ENCODE measurements around the gene OSTN.

OSTN gene

DNA sequence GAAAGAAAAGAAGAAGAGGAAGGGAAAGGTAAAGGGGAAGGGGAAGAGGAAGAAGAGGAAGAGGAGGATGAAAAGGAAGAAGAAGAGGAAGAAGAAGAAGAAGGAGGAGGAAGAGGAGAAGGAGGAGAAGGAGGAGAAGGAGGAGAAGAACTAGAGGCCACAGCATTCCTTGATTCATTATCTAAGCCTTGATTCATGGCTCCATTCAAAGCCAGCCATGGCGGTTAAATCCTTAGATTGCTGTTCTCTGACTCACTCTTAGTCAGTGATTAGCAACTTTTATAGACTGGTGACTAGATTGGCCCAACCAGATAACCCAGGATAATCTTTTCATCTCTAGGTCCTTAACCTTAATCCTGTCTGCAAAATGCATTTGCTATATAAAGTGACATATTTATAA, 47.6 kb downstream of the OSTN start:
- Histone ChIP-seq H3K4me2 (ENCODE audit: insufficient read depth, low read length) (no peak overlapping the region), H3K9ac (ENCODE audit: low read depth, low read length) (no peak overlapping the region), H3K79me2 (ENCODE audit: insufficient read depth, low read length) (no peaks in the 10 kb centered on the region), H3K4me1 (ENCODE audit: insufficient read depth, low read length) (no peaks in the 10 kb centered on the region), H3K36me3 (ENCODE audit: insufficient read depth, low read length) (no peaks in the 10 kb centered on the region), H3K4me3 (ENCODE audit: low read depth in 1 of 2, low read length in 2 of 2) (no peak overlapping the region), H3K9me3 (ENCODE audit: insufficient read depth, low read length, severe bottlenecking) (no peaks in the 10 kb centered on the region), H2AFZ (ENCODE audit: low read depth, low read length) (no peak overlapping the region), H3K27me3 (ENCODE audit: insufficient read depth, low read length, poor library complexity) (no peaks in the 10 kb centered on the region), H4K20me1 (ENCODE audit: insufficient read depth, low read length) (no peaks in the 10 kb centered on the region), H3K27ac (ENCODE audit: low read length) (no peak overlapping the region)
- DNase-seq, result no peak
- TF ChIP-seq, protein P1, sequence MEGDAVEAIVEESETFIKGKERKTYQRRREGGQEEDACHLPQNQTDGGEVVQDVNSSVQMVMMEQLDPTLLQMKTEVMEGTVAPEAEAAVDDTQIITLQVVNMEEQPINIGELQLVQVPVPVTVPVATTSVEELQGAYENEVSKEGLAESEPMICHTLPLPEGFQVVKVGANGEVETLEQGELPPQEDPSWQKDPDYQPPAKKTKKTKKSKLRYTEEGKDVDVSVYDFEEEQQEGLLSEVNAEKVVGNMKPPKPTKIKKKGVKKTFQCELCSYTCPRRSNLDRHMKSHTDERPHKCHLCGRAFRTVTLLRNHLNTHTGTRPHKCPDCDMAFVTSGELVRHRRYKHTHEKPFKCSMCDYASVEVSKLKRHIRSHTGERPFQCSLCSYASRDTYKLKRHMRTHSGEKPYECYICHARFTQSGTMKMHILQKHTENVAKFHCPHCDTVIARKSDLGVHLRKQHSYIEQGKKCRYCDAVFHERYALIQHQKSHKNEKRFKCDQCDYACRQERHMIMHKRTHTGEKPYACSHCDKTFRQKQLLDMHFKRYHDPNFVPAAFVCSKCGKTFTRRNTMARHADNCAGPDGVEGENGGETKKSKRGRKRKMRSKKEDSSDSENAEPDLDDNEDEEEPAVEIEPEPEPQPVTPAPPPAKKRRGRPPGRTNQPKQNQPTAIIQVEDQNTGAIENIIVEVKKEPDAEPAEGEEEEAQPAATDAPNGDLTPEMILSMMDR (IDR thresholded peaks at IDR 0.05; ENCODE audit: borderline replicate concordance, extremely low read depth, low read length, poor library complexity, severe bottlenecking), result no peak
- TF ChIP-seq EZH2 (IDR thresholded peaks at IDR 0.05; ENCODE audit: borderline replicate concordance, low read depth, low read length, severe bottlenecking), result no peak
- ATAC-seq (ENCODE audit: insufficient read depth, low read depth), result no peak

DNA sequence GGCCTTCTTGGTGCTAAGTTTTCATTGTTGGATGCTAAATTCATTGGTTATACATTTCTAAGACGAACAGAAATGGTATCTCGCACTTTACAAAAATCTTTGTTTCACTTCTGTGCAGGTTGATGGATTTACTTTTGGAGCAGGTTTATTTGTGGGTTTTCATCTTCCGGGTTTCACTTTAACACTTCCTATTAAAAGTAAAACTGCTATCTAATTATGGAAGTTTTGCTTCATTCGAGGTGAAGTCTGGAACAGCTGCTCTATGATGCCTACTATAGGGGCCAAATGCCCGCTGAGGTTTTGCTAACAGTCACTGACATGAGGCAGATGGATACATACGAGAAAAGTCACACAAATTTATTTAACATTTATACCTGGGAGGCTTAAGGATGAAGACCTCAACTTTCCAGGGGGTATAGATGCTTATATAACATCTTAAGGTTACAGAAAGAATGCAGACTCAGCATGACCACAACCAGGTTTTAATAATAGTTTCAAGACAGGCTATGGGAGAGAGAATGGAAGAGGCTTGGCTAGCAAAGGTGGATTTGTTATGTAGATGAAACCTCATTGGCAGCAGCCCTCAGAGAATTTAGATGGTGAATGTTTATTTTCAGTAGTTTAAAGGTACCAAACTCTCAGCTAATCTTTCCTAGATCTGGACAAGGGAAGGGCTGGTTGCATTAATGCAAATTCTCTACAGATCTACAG, 54.2 kb downstream of the OSTN start:
- no peaks in the 10 kb centered on the region for H3K9me3 ChIP-seq (ENCODE audit: insufficient read depth, low read length, severe bottlenecking)
- no peak overlapping the region for H3K9ac ChIP-seq (ENCODE audit: low read depth, low read length)
- H3K4me1 ChIP-seq (ENCODE audit: insufficient read depth, low read length), result no peaks in the 10 kb centered on the region
- no peak overlapping the region for H3K27ac ChIP-seq (ENCODE audit: low read length)
- no peak overlapping the region for H2AFZ ChIP-seq (ENCODE audit: low read depth, low read length)
- no peak for TF ChIP-seq EZH2 (IDR thresholded peaks at IDR 0.05; ENCODE audit: borderline replicate concordance, low read depth, low read length, severe bottlenecking)
- TF ChIP-seq, protein P1 (IDR thresholded peaks at IDR 0.05; ENCODE audit: borderline replicate concordance, extremely low read depth, low read length, poor library complexity, severe bottlenecking), result no peak
- no peak overlapping the region for H3K4me2 ChIP-seq (ENCODE audit: insufficient read depth, low read length)
- ATAC-seq (ENCODE audit: insufficient read depth, low read depth), result no peak
- no peaks in the 10 kb centered on the region for H4K20me1 ChIP-seq (ENCODE audit: insufficient read depth, low read length)
- H3K36me3 ChIP-seq (ENCODE audit: insufficient read depth, low read length), result no peaks in the 10 kb centered on the region
- no peak overlapping the region for H3K4me3 ChIP-seq (ENCODE audit: low read depth in 1 of 2, low read length in 2 of 2)
- no peaks in the 10 kb centered on the region for H3K79me2 ChIP-seq (ENCODE audit: insufficient read depth, low read length)
- no peak for DNase-seq
- H3K27me3 ChIP-seq (ENCODE audit: insufficient read depth, low read length, poor library complexity), result no peaks in the 10 kb centered on the region

DNA sequence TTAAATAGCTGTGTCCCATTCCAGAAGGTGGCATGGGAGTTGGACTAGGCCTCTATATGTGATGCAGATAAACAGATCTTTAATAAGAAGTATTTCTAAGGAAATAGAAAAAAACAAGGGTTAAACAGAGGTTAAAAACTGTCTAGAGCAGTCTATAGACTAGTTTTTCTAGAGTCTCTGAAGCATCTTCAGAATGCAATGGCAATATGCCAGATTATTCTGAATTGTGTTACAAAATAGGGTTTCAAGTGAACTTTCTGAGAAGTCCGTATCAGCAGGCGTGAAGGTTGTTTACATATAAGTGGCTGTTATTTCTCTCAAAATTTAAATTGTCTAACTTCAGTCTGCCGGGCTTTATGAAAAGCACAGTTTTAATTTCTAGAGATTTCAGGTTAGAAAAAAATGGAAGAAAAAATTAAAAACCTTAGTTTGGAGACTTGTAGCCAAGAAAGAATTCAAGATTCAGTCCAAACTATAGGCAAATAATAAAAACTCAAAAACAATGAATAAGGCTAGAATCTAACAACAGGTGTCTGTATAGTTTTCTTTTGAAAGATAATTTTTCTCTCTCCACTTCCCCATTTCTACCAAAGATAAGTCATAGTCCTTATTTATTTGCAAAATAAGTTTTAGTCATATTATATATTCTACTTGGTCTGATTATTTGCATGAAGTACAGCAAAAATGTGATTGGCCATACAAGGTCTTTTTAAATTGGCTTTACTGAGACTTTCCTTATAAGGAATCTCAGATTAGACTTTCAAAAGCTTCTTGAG, 55.2 kb downstream of the OSTN start:
- DNase-seq (no peak), ATAC-seq (ENCODE audit: insufficient read depth, low read depth) (no peak)
- Histone ChIP-seq H2AFZ (ENCODE audit: low read depth, low read length) (no peak overlapping the region), H3K4me2 (ENCODE audit: insufficient read depth, low read length) (no peak overlapping the region), H3K9me3 (ENCODE audit: insufficient read depth, low read length, severe bottlenecking) (no peaks in the 10 kb centered on the region), H3K4me3 (ENCODE audit: low read depth in 1 of 2, low read length in 2 of 2) (no peak overlapping the region), H3K27me3 (ENCODE audit: insufficient read depth, low read length, poor library complexity) (no peaks in the 10 kb centered on the region), H3K27ac (ENCODE audit: low read length) (no peak overlapping the region), H3K4me1 (ENCODE audit: insufficient read depth, low read length) (no peaks in the 10 kb centered on the region), H3K9ac (ENCODE audit: low read depth, low read length) (no peak overlapping the region), H4K20me1 (ENCODE audit: insufficient read depth, low read length) (no peaks in the 10 kb centered on the region), H3K36me3 (ENCODE audit: insufficient read depth, low read length) (no peaks in the 10 kb centered on the region), H3K79me2 (ENCODE audit: insufficient read depth, low read length) (no peaks in the 10 kb centered on the region)
- TF ChIP-seq EZH2 (IDR thresholded peaks at IDR 0.05; ENCODE audit: borderline replicate concordance, low read depth, low read length, severe bottlenecking), result no peak
- TF ChIP-seq, protein P1 (IDR thresholded peaks at IDR 0.05; ENCODE audit: borderline replicate concordance, extremely low read depth, low read length, poor library complexity, severe bottlenecking), result no peak
